Stimulated activated naive CD8-positive, alpha-beta T cell treated with anti-CD3 and anti-CD28 coated beads, Interleukin-15, amount 100 ng/mL, for 72 hours (primary cell): ENCODE data around the gene CBX6.
"Not testable (repeated sequence)": the region's sequence is repeated elsewhere in the genome, so short reads cannot be mapped to it uniquely, and the experiment has no call there.

Experiments used
- ATAC-seq: fragments of 150-1000 bp; cut with Tn5 transposase; 2 replicates; pipeline ENCODE4 v1.10.0; 2021; ENCODE audit warnings: mild to moderate bottlenecking, moderate library complexity
- DNase-seq, 2 donors: peaks; one replicate each; pipeline ENCODE4 v3.0.0; 2021 to 2022
- H3K27ac Mint-ChIP-seq, 2 donors: one replicate each; pipeline ENCODE4 v1.8.0; 2022; ENCODE audit warnings: mild to moderate bottlenecking in 2 of 2, mixed read lengths in 2 of 2, moderate library complexity in 2 of 2
- H3K27me3 Mint-ChIP-seq: one replicate; pipeline ENCODE4 v1.8.0; 2022; ENCODE audit warnings: mixed read lengths
- H3K4me1 Mint-ChIP-seq: one replicate; pipeline ENCODE4 v1.8.0; 2022; ENCODE audit warnings: mild to moderate bottlenecking, mixed read lengths
- H3K4me3 Mint-ChIP-seq, 2 donors: one replicate each; pipeline ENCODE4 v1.8.0; 2022; ENCODE audit warnings: mild to moderate bottlenecking in 2 of 2, mixed read lengths in 2 of 2, moderate library complexity in 1 of 2
- H3K9me3 Mint-ChIP-seq, 2 donors: one replicate each; pipeline ENCODE4 v1.8.0; 2022; ENCODE audit warnings: mixed read lengths in 2 of 2

Gene CBX6

DNA sequence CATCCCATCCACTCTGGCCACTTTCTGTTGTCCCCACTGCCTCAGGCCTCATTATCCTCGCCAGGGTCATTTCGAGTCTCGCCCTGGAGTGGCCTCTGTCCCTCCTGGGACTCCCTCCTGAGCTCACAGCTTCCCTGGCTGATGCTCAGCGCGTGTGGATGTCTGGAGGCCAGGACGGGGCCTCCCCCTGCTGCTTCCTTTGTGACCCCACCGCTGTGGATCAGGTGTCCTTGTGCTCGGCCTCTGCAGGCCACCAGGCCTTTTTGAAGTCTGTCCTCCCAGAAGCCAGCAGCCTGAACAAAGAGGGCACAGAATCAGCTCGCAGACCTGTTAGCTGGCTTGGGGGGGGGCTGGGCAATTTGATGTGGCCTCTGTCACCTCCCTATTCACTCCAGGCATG is 13.5 kb downstream of the CBX6 start:
- no peak for DNase-seq
- ATAC-seq = no peak
- H3K27me3 Mint-ChIP-seq = no peaks in the 10 kb centered on the region
- H3K27ac Mint-ChIP-seq = peak overlapping the region in 1 of 2 donors; percentile 42
- H3K4me3 Mint-ChIP-seq = no peak overlapping the region
- peaks cover 28% of the 10 kb centered on the region for H3K4me1 Mint-ChIP-seq
- no peaks in the 10 kb centered on the region for H3K9me3 Mint-ChIP-seq

DNA sequence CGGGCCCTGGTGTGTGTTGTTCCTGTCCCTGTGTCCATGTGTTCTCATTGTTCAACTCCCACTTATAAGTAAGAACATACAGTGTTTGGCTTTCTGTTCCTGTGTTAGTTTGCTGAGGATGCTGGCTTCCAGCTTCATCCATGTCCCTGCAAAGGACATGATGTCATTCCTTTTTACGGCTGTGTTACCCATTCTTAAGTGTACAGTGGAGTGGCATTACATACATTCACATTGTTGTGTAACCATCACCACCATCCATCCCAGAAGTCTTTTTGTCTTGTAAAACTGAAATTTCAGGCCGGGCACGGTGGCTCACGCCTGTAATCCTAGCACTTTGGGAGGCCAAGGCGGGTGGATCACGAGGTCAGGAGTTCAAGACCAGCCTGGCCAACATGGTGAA is 17.5 kb downstream of the CBX6 start:
- not testable (repeated sequence) for H3K4me3 Mint-ChIP-seq, H3K9me3 Mint-ChIP-seq, H3K4me1 Mint-ChIP-seq, DNase-seq, ATAC-seq
- peak overlapping the region in 1 of 2 donors; percentile 71 for H3K27ac Mint-ChIP-seq
- peaks cover 13% of the 10 kb centered on the region for H3K27me3 Mint-ChIP-seq

DNA sequence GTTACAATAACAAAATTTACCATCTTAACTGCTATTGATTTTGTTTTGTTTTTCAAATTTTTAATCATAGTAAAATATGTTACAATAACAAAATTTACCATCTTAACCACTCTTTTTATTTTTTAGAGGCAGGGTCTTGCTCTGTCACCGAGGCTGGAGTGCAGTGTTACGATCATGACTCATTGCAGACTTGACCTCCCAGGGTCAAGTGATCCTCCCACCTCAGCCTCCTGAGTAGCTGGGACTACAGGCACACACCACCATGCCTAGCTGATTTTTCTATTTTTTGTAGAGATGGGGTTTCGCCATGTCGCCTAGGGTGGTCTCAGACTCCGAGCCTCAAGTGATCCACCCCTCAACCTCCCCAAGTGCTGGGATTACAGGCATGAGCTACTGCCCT is 18.1 kb downstream of the CBX6 start:
- not testable (repeated sequence) for H3K9me3 Mint-ChIP-seq, H3K27ac Mint-ChIP-seq, H3K4me3 Mint-ChIP-seq, ATAC-seq, DNase-seq, H3K4me1 Mint-ChIP-seq
- H3K27me3 Mint-ChIP-seq = peaks cover 13% of the 10 kb centered on the region

DNA sequence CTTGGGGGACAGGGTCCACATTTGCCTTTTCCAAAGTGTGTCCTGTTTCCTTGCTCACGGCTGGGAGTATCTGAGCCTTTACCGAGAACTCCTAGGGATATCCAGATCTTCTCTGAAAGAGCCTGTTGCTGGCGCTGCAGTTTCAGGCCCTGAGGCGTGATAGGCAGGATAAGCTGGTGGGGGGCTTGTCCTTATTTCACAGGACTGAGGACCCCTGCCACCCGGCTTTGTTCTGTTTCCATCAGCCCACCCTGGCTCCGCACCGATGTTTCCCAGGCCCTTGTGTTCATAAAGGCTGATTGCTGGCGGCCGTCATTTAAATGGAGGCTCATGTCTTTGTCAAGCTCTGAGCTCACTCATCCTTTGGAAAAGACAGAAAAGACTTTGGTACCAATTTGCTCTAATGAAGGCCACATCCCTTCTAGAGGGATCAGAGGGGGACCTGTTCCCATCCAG is 18.8 kb downstream of the CBX6 start:
- Mint-ChIP-seq H3K4me3 (no peak overlapping the region), H3K9me3 (no peaks in the 10 kb centered on the region), H3K27me3 (peaks cover 13% of the 10 kb centered on the region), H3K27ac (no peak overlapping the region), H3K4me1 (no peaks in the 10 kb centered on the region)
- DNase-seq (no peak), ATAC-seq (no peak)

DNA sequence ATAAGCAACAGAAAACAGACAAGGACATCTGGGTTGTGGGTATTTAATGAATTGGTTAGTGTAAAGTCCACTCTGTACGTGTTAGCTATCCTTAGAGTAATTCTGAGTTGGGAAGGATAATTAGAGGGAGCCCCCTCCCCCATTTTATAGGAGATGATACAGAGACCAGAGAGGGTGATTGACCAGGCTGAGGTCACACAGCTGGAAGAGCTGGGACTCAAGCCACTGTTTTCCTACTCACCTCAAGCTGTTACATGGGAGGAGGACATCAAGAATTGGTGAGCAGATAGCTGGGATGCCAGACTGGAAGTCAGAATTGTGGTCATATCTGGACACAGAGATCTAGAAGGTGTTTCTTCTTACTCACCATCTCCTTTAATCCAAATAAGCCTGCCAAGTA is 19.5 kb downstream of the CBX6 start:
- no peaks in the 10 kb centered on the region for H3K4me1 Mint-ChIP-seq
- DNase-seq (no peak), ATAC-seq (no peak)
- H3K27ac Mint-ChIP-seq = no peak overlapping the region
- H3K4me3 Mint-ChIP-seq = no peak overlapping the region
- no peaks in the 10 kb centered on the region for H3K9me3 Mint-ChIP-seq
- H3K27me3 Mint-ChIP-seq = peaks cover 15% of the 10 kb centered on the region

DNA sequence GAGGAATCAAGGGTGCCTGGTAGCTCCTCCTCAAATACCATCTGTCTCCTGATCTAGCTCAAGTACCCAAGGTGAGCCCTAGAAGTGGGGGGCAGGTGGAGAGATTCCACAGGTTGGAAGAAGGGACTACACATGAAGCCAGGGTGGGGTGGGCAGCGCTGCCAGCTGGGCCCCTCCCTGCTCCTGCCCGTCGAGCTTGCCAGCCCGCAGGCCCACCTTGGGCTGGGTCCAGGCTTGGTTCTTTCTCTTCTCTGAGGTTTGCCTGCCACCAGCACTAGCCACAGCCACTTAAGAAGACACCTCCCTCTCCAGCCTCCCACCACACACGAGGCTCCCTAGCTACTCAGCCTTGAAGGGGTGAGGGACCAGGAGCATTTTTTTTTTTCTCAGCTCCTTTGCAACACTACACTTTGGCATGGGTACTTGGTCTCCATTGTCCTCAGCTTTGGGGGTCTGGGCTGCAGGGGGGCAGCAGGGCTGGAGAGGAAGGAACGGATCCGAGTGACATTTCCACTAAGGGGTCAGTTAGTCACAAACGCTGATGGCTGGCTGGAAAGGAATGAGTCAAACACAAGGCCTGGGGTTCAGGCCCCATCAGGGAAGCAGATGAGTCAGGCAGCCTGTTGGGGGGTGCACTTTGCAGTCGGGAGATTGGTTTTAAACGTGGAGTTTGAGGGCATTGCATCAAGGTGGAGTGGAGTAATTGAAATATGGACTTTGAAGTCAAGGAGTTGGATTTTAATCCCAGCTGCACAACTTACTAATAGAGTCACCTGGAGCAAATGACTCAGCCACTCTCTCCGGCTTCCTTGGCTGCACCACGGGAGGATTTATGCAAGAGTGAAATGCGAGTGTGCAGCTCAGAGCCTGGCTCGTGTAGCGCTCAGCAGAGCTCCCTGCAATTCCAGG is 20.8 kb downstream of the CBX6 start:
- no peaks in the 10 kb centered on the region for H3K4me1 Mint-ChIP-seq
- no peak overlapping the region for H3K4me3 Mint-ChIP-seq
- DNase-seq = no peak
- H3K27me3 Mint-ChIP-seq = peaks cover 24% of the 10 kb centered on the region
- no peak for ATAC-seq
- H3K9me3 Mint-ChIP-seq = no peaks in the 10 kb centered on the region
- no peak overlapping the region for H3K27ac Mint-ChIP-seq

DNA sequence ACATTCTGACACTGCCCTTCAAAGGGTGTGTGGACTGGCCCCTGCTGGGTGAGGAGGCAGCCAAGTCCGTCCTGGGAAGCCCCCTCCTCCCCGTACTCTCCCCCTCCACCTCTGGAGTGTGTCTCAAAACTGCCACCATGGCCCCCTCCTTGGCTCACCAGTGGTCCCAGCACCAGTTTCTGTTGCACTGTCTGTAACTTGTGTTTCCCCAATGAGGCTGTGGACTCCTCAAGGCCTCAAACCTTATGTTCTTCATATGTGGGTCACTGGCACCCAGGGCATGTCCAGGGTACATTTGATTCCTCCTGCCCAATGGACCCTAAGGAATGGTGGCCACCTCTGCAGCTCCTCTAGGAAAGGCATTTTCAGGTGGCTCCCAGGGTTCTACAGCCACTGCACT is 21.6 kb downstream of the CBX6 start:
- no peak overlapping the region for H3K4me3 Mint-ChIP-seq
- DNase-seq = no peak
- H3K4me1 Mint-ChIP-seq = no peaks in the 10 kb centered on the region
- ATAC-seq = no peak
- no peak overlapping the region for H3K27ac Mint-ChIP-seq
- H3K27me3 Mint-ChIP-seq = peaks cover 27% of the 10 kb centered on the region
- H3K9me3 Mint-ChIP-seq = no peaks in the 10 kb centered on the region

DNA sequence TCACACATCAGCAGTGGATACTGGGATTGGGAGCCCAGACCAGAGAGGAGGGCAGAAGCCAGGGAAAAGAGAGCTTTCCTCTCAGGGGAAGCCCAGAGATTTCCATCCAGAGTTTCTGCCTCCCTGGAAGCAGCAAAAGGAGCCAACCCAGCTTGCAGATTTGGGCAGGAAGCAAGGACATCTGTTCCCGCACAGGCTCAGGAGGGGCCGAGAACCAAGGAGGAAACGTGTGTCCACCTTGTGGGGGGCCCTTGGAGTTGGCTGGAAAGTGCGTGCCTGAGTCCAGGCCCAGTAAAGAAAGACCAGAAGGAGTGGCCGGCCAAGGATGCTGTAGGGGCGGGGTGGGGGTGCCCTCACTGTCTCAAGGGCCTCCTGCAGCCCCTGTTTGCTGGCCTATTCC is 22.2 kb downstream of the CBX6 start:
- Mint-ChIP-seq H3K9me3 (no peaks in the 10 kb centered on the region), H3K27ac (no peak overlapping the region), H3K27me3 (peaks cover 33% of the 10 kb centered on the region), H3K4me3 (no peak overlapping the region), H3K4me1 (no peaks in the 10 kb centered on the region)
- no peak for DNase-seq
- no peak for ATAC-seq

DNA sequence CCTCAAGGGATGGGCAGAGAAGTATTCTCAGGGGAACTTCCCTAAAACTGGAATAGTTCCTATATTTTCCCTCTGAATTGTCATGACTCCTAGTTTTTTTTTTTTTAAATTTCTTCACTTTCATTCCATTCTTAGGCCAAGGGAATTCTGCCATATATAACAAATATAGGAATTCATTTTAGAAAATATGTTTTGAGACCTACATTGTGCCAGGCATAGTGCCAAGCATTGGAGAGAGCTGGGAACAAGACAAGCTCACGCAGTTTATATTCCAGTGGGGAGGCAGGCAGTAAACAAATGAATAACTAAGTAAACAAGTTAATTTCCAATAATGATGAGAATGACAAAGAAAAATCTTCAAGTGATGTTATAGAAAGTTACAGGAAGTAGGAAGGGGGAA is 25.6 kb downstream of the CBX6 start:
- Mint-ChIP-seq H3K9me3 (no peaks in the 10 kb centered on the region), H3K4me3 (no peak overlapping the region), H3K4me1 (peaks cover 18% of the 10 kb centered on the region), H3K27me3 (peaks cover 44% of the 10 kb centered on the region), H3K27ac (no peak overlapping the region)
- DNase-seq (no peak), ATAC-seq (no peak)

DNA sequence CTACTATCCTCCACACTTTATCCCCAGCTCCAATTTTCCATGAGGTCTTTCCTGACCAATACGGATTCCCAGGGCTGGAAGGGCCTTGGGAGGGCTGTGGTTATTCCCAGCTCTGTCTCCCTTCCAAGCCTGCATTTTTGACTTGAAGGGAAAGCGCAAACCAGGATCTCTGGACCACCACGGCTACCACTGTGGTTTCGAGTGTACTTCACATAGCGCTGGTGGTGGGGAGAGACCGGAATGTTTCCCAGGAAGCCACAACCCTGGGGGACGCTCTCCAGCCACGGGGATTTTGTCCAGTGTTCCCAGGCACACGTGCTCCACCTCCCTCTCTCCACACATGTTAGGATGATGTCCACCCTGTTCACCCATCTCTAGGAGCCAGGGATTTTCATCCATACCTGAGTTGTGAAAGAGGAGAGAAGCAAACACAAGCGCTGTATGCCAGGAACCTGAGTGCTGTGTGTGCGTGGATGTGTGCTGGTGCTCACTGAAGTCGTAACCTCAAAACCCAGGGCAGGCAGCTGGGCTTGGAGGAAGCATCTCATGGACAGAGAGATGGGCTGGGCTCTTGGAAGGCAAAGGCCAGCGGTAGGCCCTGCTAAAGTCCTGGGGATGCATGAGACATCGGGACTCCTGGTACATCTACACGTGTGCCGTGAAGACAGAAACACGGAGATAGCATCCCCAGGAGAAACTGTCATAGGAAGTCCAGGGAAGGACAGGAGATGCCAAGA is 26.8 kb downstream of the CBX6 start:
- peaks cover 26% of the 10 kb centered on the region for H3K4me1 Mint-ChIP-seq
- H3K27ac Mint-ChIP-seq = no peak overlapping the region
- DNase-seq (no peak), ATAC-seq (no peak)
- H3K9me3 Mint-ChIP-seq = no peaks in the 10 kb centered on the region
- H3K27me3 Mint-ChIP-seq = peaks cover 51% of the 10 kb centered on the region
- no peak overlapping the region for H3K4me3 Mint-ChIP-seq

DNA sequence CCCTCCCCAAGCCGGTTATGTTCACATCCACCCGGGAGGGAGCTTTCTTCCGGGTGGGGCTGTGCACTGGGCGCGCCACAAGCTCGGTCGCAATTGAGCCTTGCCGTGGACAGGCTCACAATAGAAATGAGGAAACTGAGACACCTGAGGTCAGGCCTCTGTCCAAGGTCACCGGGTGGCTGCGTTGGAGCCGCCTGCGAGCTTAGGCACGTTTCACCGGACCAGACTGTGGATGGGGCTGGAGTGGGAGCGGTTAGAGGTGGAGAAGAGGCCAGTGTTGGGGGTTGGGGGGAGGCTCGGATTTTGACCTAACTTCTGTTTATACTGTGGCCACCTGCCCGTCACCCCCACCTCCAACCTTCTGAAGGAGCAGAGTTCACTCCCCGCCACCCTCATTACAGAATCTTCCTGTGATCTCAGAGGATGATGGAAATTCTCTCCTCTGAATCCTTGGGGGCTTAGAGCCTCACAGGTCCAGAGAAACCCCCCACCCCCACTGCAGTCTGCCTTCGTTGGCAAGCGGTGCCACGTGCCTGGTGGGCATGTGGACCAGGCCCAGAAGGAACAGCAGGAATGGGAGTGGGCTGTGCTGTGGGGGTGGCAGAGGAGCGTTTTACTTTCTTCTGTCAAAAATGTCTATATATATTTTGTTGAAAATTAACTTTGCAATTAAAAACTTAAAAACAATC is 27.6 kb downstream of the CBX6 start:
- H3K9me3 Mint-ChIP-seq = no peaks in the 10 kb centered on the region
- DNase-seq (no peak), ATAC-seq (peak; percentile 3)
- H3K27me3 Mint-ChIP-seq = peaks cover 58% of the 10 kb centered on the region
- H3K4me1 Mint-ChIP-seq = peaks cover 32% of the 10 kb centered on the region
- no peak overlapping the region for H3K27ac Mint-ChIP-seq
- H3K4me3 Mint-ChIP-seq = peak overlapping the region; percentile 67 to 68

DNA sequence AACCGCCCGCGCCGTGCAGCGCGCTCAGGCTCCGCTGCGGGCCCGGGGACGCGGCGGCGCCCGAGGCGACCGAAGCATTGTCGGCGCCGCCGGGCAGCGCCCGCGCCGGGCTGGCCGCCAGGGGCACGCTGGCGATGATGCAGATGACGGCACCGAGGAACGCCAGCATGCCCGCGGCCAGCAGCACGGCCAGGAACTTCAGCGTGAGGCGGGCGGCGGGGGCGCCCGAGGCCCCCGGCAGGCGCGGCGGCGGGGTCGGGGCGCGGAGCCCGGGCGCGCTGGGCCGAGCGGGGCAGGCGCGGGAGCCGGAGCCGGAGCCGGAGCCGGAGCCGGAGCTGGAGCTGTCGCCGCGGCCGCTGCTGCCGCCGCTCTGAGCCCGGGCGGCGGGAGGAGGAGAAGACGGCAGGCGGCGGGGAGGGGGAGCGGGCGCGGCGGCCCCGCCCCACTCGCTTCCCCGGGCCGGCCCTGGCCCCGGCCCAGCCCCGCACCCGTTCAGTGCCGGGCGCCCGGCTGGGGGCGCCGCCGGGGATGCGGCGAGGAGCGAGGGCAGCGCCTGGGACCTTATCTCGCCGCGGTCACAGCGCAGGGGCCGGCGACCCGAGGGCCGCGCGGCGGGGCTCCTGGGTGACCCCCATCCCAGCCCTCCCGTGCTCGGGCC is 28.2 kb downstream of the CBX6 start, which contains the start of gene NPTXR:
Gene NPTXR (minus strand): TSS at position 372 of the 658 bp plus-strand sequence.
- ATAC-seq (peak; percentile 64), DNase-seq (peak in 1 of 2 donors; percentile 49)
- Mint-ChIP-seq H3K4me3 (peak within 1 kb of the TSS; percentile 78 to 88), H3K27ac (peak within 1 kb of the TSS in 1 of 2 donors; percentile 87), H3K9me3 (no peaks in the 10 kb centered on the region), H3K4me1 (peaks cover 32% of the 10 kb centered on the region), H3K27me3 (peaks cover 59% of the 10 kb centered on the region)

DNA sequence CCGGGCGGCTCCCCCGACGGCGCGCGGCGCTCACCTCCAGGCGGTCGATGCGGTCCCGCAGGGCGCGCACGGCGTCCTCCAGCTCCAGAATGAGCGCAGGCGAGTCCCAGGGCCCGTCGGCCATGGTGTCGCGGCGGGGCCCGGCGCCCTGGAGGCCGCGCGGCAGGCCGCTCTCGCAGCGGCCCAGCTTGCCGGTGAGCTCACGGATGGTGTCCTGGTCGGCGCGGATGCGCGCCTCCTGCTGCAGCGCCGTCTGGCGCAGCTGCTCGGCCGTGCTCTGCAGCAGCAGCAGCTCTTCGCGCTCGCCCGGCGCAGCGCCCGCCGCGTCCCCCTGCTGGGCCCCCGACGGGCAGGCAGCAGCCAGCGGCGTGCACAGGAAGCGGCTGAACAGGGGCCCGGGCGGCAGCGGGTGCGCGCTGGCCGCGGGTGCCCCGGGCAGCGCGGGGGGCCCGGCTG is 28.8 kb downstream of the CBX6 start:
- H3K27ac Mint-ChIP-seq = no peak overlapping the region
- peaks cover 59% of the 10 kb centered on the region for H3K27me3 Mint-ChIP-seq
- H3K4me1 Mint-ChIP-seq = peaks cover 32% of the 10 kb centered on the region
- peak overlapping the region; percentile 31 to 61 for H3K4me3 Mint-ChIP-seq
- peak; percentile 78 to 80 for DNase-seq
- ATAC-seq = peak; percentile 95
- no peaks in the 10 kb centered on the region for H3K9me3 Mint-ChIP-seq

DNA sequence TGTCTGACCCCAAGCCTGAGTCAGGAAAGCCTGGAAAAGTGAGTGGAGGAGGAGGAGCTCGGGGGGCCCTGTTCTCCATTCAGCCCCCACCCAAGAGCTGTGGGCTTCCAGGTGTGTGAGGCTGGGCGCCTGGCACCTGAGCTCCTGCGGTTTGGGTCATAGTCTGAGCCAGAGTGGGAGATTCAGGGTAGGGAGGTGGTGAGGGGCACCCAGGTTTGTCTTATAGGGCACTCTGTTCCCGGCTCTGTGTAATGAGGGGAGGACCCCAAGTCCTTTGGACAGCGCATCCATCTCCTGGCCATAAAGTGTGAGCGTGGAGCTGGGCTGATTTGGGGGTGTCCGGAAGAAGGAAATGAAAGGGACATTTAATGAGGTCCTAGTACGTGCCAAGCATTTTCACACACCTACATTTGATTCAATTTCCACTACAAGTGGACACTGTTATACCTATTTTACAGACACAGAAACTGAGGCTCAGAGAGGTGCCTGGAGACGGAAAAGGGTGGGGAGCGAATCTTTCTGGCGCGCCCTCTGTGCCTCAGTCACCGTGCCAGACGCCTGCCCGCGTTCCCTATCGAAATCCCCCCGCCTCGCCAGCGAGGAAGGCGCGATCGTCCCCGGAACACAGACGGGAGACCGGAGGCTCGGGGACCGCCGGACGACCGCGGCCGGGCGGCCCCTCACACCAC is 29.4 kb downstream of the CBX6 start:
- H3K27ac Mint-ChIP-seq = peak overlapping the region; percentile 36 to 87
- H3K4me1 Mint-ChIP-seq = peaks cover 32% of the 10 kb centered on the region
- no peaks in the 10 kb centered on the region for H3K9me3 Mint-ChIP-seq
- peaks cover 58% of the 10 kb centered on the region for H3K27me3 Mint-ChIP-seq
- peak overlapping the region; percentile 78 to 88 for H3K4me3 Mint-ChIP-seq
- no peak for ATAC-seq
- no peak for DNase-seq
